Measurements from ENCODE around the gene ZXDC. TPM values are rescaled to one million over a fixed set of nuclear protein-coding genes. Genes with fewer than 3 reads are reported as not detected.

The ZXDC gene
- total RNA-seq, 1 experiment from 2014 or later: 61.1 TPM

DNA sequence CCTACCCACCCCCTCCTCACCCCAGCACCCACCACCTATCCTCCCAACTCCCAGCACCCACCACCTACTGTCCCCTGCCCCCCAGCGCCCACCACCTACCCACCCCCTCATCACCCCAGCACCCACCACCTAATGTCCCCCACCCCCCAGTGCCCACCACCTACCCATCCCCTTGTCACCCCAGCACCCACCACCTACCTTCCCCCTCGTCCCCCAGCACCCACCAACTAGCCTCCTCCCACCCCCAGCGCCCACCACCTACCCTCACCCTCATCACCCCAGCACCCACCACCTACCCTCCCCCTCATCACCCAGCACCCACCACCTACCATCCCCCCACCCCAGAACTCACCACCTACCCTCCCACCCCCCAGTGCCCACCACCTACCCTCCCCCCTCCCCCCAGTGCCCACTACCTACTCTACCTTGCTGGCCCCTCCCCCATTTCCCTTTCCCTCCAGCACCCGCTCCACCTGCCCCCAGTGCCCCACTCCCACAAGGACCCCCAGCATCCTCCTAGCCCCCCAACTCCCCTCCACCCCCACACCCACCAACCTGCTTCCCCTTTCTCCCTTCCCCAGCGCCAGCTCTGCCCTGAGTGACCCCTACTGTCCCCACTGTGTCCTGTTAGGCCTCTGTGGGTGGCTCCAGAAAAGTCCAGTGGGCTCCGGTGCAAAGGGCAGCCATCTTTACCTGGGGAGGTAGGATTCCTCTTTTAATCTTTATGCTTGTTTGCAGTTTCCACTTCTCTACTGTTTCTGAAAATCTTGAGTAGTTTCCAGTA is 40.7 kb upstream of the ZXDC start:
- POLR2A ChIA-PET (ENCODE audit: low non-redundant PET): no interaction called here
- CTCF ChIA-PET: no interaction called here
- Histone ChIP-seq H3K27me3 (replicated peaks; ENCODE audit: insufficient read depth, low read depth, low read length, poor library complexity) (no peaks in the 10 kb centered on the region), H3K4me3 (ENCODE audit: low read depth, low read length, poor library complexity, severe bottlenecking) (no peak overlapping the region), H3K36me3 (ENCODE audit: insufficient read depth, low read length, poor library complexity, severe bottlenecking) (no peaks in the 10 kb centered on the region), H3K4me1 (ENCODE audit: insufficient read depth, low read length, poor library complexity, severe bottlenecking) (no peaks in the 10 kb centered on the region), H3K27ac (ENCODE audit: low read depth, low read length, poor library complexity, severe bottlenecking) (no peak overlapping the region), H3K9me3 (ENCODE audit: low read depth, low read length, poor library complexity, severe bottlenecking) (no peaks in the 10 kb centered on the region)
- BruUV-seq (replicated peaks): no TSS peak
- intact Hi-C loops (cut with micrococcal nuclease; ENCODE audit: unreplicated experiment): no loop called here
- no peak for TF ChIP-seq EZH2 (IDR thresholded peaks at IDR 0.05; ENCODE audit: borderline replicate concordance, low read depth, low read length, poor library complexity, severe bottlenecking)
- no peak for DNase-seq (ENCODE audit: low spot score)

- POLR2A ChIA-PET (ENCODE audit: low non-redundant PET): no interaction called here
- TF ChIP-seq EZH2 (IDR thresholded peaks at IDR 0.05; ENCODE audit: borderline replicate concordance, low read depth, low read length, poor library complexity, severe bottlenecking): no peak
- no peak for TF ChIP-seq CTCF (conservative IDR thresholded peaks at IDR 0.05; ENCODE audit: low read depth, low read length)
- DNase-seq (ENCODE audit: low spot score): no peak
Measured at GRCh38 chr3:126515066-126515706, 39.5 kb upstream of the ZXDC start.

DNA sequence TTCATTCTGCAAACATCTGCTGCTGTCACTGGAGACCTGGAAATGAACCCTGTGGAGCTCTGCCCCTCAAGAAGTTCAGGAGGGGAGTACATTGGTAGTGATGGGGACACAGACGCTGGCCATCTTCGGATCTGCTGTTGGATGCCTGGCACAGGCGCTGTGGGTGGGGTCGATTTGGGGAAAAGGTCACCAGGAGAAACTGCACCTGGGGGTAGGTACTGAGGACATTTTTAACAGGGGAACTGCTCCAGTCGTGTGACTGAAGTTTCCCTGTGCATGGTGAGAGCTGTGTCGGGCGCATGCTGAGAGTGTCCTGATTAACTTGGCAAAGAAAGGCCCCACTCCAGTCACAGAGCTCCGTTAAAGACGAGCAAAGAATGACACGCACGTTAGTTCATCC is 38.5 kb upstream of the ZXDC start:
- no peak for TF ChIP-seq CTCF (conservative IDR thresholded peaks at IDR 0.05; ENCODE audit: low read depth, low read length)
- H3K9me3 ChIP-seq (ENCODE audit: low read depth, low read length, poor library complexity, severe bottlenecking): no peaks in the 10 kb centered on the region
- H3K4me3 ChIP-seq (ENCODE audit: low read depth, low read length, poor library complexity, severe bottlenecking): no peak overlapping the region
- H3K36me3 ChIP-seq (ENCODE audit: insufficient read depth, low read length, poor library complexity, severe bottlenecking): no peaks in the 10 kb centered on the region
- CTCF ChIA-PET: no interaction called here
- no peak overlapping the region for H3K27ac ChIP-seq (ENCODE audit: low read depth, low read length, poor library complexity, severe bottlenecking)
- BruUV-seq (replicated peaks): no TSS peak
- DNase-seq (ENCODE audit: low spot score): no peak
- POLR2A ChIA-PET (ENCODE audit: low non-redundant PET): interaction anchor here (0.7 kb wide), 1 partner anchor 454 kb away, joined by 4 read pairs; no protein-coding TSS in a partner anchor
- H3K4me1 ChIP-seq (ENCODE audit: insufficient read depth, low read length, poor library complexity, severe bottlenecking): no peaks in the 10 kb centered on the region
- intact Hi-C loops (cut with micrococcal nuclease; ENCODE audit: unreplicated experiment): no loop called here
- no peaks in the 10 kb centered on the region for H3K27me3 ChIP-seq (replicated peaks; ENCODE audit: insufficient read depth, low read depth, low read length, poor library complexity)

More at GRCh38 chr3:126515066-126515706, 39.5 kb upstream of the ZXDC start:
- H3K27ac ChIP-seq (ENCODE audit: low read depth, low read length, poor library complexity, severe bottlenecking): no peak overlapping the region
- H3K36me3 ChIP-seq (ENCODE audit: insufficient read depth, low read length, poor library complexity, severe bottlenecking): no peaks in the 10 kb centered on the region
- intact Hi-C loops (cut with micrococcal nuclease; ENCODE audit: unreplicated experiment): no loop called here
- CTCF ChIA-PET: no interaction called here
- H3K4me3 ChIP-seq (ENCODE audit: low read depth, low read length, poor library complexity, severe bottlenecking): no peak overlapping the region
- H3K4me1 ChIP-seq (ENCODE audit: insufficient read depth, low read length, poor library complexity, severe bottlenecking): no peaks in the 10 kb centered on the region
- BruUV-seq (replicated peaks): no TSS peak
- no peaks in the 10 kb centered on the region for H3K9me3 ChIP-seq (ENCODE audit: low read depth, low read length, poor library complexity, severe bottlenecking)
- no peaks in the 10 kb centered on the region for H3K27me3 ChIP-seq (replicated peaks; ENCODE audit: insufficient read depth, low read depth, low read length, poor library complexity)
